HepG2 (cell line): ENCODE results near the gene RPS23. TPM values are rescaled to one million over a fixed set of nuclear protein-coding genes. Genes with fewer than 3 reads are reported as not detected.

ENCODE experiments used
- ATAC-seq: fragments of 200-7000 bp; cut with Tn5 transposase; 3 replicates; pipeline ENCODE4 v1.9.1; 2020; ENCODE audit warnings: mild to moderate bottlenecking, moderate library complexity
- BruUV-seq: library from RNA; stranded (reverse); fragments of 400-500 nt; replicated peaks from 2 replicates; lab custom pipeline; 2021; lab: Mats Ljungman, UMichigan
- CTCF ChIA-PET: fragments of 300-600 bp; formaldehyde crosslinking; extraction: SDS; loops from one replicate; lab custom pipeline; 2021; ENCODE audit warnings: low total read pairs, inconsistent platforms, low intra/inter-chr PET ratio; lab: Yijun Ruan, JAX
- POLR2A ChIA-PET: fragments of 350-600 bp; sonication (Branson Sonifier 250); formaldehyde crosslinking; loops from one replicate; lab custom pipeline; 2020; ENCODE audit warnings: antibody characterized with exemption, inconsistent platforms; lab: Yijun Ruan, JAX
- DNase-seq: peaks from one replicate; pipeline ENCODE4 v3.0.0-alpha.2; 2015; ENCODE audit warnings: low spot score
- FAIRE-seq: peaks from 3 replicates; lab custom pipeline; 2011; peaks lifted over from hg19 to GRCh38; lab: Jason Lieb, UNC
- H2AFZ ChIP-seq: one replicate; pipeline ENCODE4 v1.6.1; 2011; ENCODE audit warnings: low read length, inconsistent platforms
- H3K27ac ChIP-seq: fragments of 300-600 bp; 3 replicates; pipeline ENCODE4 v1.8.0; 2011; ENCODE audit warnings: mixed run types, mild to moderate bottlenecking, mixed read lengths, low read length, inconsistent platforms; ENCODE audit not compliant: insufficient read depth; ENCODE audit errors: extremely low read length
- H3K27me3 ChIP-seq, 2 experiments: fragments of 200-600 bp in 1 of 2; 2 replicates in 1 of 2; 3 replicates in 1 of 2; pipeline versions ENCODE4 v1.6.0 to v1.8.0; 2011; ENCODE audit warnings: low read length in 2 of 2, mild to moderate bottlenecking in 2 of 2, moderate library complexity in 2 of 2, inconsistent platforms in 1 of 2; ENCODE audit not compliant: insufficient read depth in 2 of 2, control insufficient read depth in 1 of 2
- H3K36me3 ChIP-seq, 2 experiments: fragments of 200-600 bp in 1 of 2; replicated peaks in 1 of 2; 2 replicates in 1 of 2; 3 replicates in 1 of 2; pipeline versions ENCODE4 v1.5.1 to v1.8.0; 2011; ENCODE audit warnings: low read length in 2 of 2, inconsistent platforms in 1 of 2; ENCODE audit not compliant: insufficient read depth in 2 of 2, control insufficient read depth in 1 of 2
- H3K4me1 ChIP-seq: 2 replicates; pipeline ENCODE4 v1.5.1; 2012; ENCODE audit warnings: low read length, inconsistent platforms; ENCODE audit not compliant: insufficient read depth
- H3K4me2 ChIP-seq: 2 replicates; pipeline ENCODE4 v1.6.0; 2011; ENCODE audit warnings: low read depth, low read length, inconsistent platforms
- H3K4me3 ChIP-seq, 3 experiments: fragments of 200-600 bp in 1 of 3; sonication (generic), shearing (Covaris generic) in 1 of 3; replicated peaks in 1 of 3; 2 replicates each; pipeline ENCODE4 v1.5.1; 2011 to 2016; ENCODE audit warnings: low read length in 3 of 3, inconsistent platforms in 2 of 3, low read depth in 2 of 3, mild to moderate bottlenecking in 2 of 3, control low read depth in 1 of 3, mixed read lengths in 1 of 3; ENCODE audit not compliant: insufficient read depth in 1 of 3
- H3K79me2 ChIP-seq: one replicate; pipeline ENCODE4 v1.6.1; 2011; ENCODE audit warnings: low read length, inconsistent platforms; ENCODE audit not compliant: insufficient read depth
- H3K9ac ChIP-seq: 2 replicates; pipeline ENCODE4 v1.6.0; 2011; ENCODE audit warnings: mild to moderate bottlenecking, low read depth, low read length, inconsistent platforms; ENCODE audit not compliant: insufficient read depth
- H3K9me3 ChIP-seq: 2 replicates; pipeline ENCODE4 v1.5.1; 2012; ENCODE audit warnings: mild to moderate bottlenecking, low read length
- H4K20me1 ChIP-seq: 2 replicates; pipeline ENCODE4 v1.6.0; 2011; ENCODE audit warnings: inconsistent platforms, mild to moderate bottlenecking, low read length, moderate library complexity; ENCODE audit not compliant: insufficient read depth
- ATRX ChIP-seq: sonication (generic); formaldehyde crosslinking; IDR thresholded peaks from 2 replicates; pipeline ENCODE4 v1.4.0; 2020; ENCODE audit warnings: missing genetic modification reagents, borderline replicate concordance
- FOXK1 ChIP-seq: sonication (generic); formaldehyde crosslinking; IDR thresholded peaks from 2 replicates; pipeline ENCODE4 v1.4.0; 2020; ENCODE audit warnings: low read depth, missing genetic modification reagents, borderline replicate concordance
- GTF2F1 ChIP-seq: fragments of 150-350 bp; IDR thresholded peaks from 2 replicates; pipeline ENCODE4 v1.6.1; 2014; ENCODE audit warnings: low read length
- MYC ChIP-seq: sonication (generic); formaldehyde crosslinking; IDR thresholded peaks from 2 replicates; pipeline ENCODE4 v1.9.0; 2021; ENCODE audit warnings: missing genetic modification reagents, borderline replicate concordance
- PRDM10 ChIP-seq: sonication (generic); formaldehyde crosslinking; IDR thresholded peaks from 2 replicates; pipeline ENCODE4 v1.4.0; 2020; ENCODE audit warnings: low read depth, missing genetic modification reagents
- SOX5 ChIP-seq: IDR thresholded peaks from 2 replicates; pipeline ENCODE4 v1.6.1; 2016; ENCODE audit warnings: borderline replicate concordance
- TRIM24 ChIP-seq: sonication (generic); formaldehyde crosslinking; IDR thresholded peaks from 2 replicates; pipeline ENCODE4 v1.8.0; 2022; ENCODE audit warnings: mild to moderate bottlenecking, missing genetic modification reagents
- ZNF747 ChIP-seq: sonication (generic); formaldehyde crosslinking; IDR thresholded peaks from 2 replicates; pipeline ENCODE4 v1.8.1; 2023; ENCODE audit warnings: missing genetic modification reagents, mild to moderate bottlenecking, borderline replicate concordance
- WGBS: methylation state at CpG from one replicate; pipeline ENCODE4 v1.1.6; 2017; ENCODE audit warnings: low lambda C conversion rate; 5-methylcytosine and 5-hydroxymethylcytosine counted together
- in situ Hi-C: cut with HindIII; loops from 2 replicates; pipeline ENCODE4 v1.10.0; 2017; ENCODE audit warnings: low pct_unique_long_range_greater_than_20kb; ENCODE audit not compliant: extremely low pct_ligation_motif_present
- intact Hi-C: fragments of 100-400 bp; cut with micrococcal nuclease; formaldehyde crosslinking; loops from one replicate; pipeline ENCODE4 v1.10.0; 2022; ENCODE audit not compliant: unreplicated experiment
- polyA plus RNA-seq, 8 experiments: library from polyadenylated mRNA; depleted of rRNA in 3 of 8; stranded (reverse) in 7 of 8; unstranded in 1 of 8; fragments of >200 nt; fragmentation: Illumina TruSeq in 4 of 8; extraction: Trizol in 4 of 8; gene quantifications; 2 replicates each; pipeline versions ENCODE4 v1.2.1 to v1.2.3, GENCODE V29; 2011 to 2016; ENCODE audit warnings: low read depth in 4 of 8, missing spikeins in 1 of 8, mixed read lengths in 1 of 8; ENCODE audit not compliant: insufficient read depth in 1 of 8
- total RNA-seq, 5 experiments: library from RNA; depleted of rRNA; stranded (reverse); fragments of >200 nt; fragmentation: Illumina TruSeq; extraction: Trizol; gene quantifications; 2 replicates each; pipeline ENCODE4 v1.2.3, GENCODE V29; 2016; ENCODE audit warnings: low read depth in 1 of 5
- TF ChIP-seq, protein P1 (sequence below): IDR thresholded peaks from 2 replicates; pipeline ENCODE4 v1.6.1; 2016
- TF ChIP-seq, protein P2 (sequence below): sonication (generic); formaldehyde crosslinking; IDR thresholded peaks from 2 replicates; pipeline ENCODE4 v1.4.0; 2020; ENCODE audit warnings: missing genetic modification reagents
- TF ChIP-seq, protein P3 (sequence below): sonication (generic); formaldehyde crosslinking; IDR thresholded peaks from 2 replicates; pipeline ENCODE4 v1.4.0; 2020; ENCODE audit warnings: missing genetic modification reagents, borderline replicate concordance
- TF ChIP-seq, protein P4 (sequence below): sonication (generic); formaldehyde crosslinking; IDR thresholded peaks from 2 replicates; pipeline ENCODE4 v1.4.0; 2020; ENCODE audit warnings: missing genetic modification reagents

The RPS23 gene
- total and polyA plus RNA-seq, 2 of the 13 experiments (the other 11 are each of a cell fraction or from before 2014, with no cell fraction given): 3,088 to 3,235 TPM

DNA sequence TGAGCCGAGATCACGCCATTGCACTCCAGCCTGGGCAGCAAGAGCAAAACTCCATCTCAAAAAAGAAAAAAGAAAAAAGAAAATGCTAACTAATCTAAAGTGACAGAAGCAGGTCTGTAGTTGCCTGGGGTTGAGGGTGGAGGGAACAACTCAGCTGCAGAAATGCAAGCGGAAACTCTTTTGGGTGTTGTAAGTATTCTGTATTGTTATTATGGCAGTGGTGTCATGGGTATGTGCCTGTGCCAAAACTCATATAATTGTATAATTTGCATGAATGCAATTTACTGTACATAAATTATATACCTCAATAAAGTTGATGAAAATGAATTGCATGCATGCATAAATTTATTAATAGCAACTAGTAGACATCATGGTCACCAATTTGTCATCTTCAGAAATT lies 23.0 kb upstream of the RPS23 start (continued):
- no peak for TF ChIP-seq PRDM10 (CRISPR knock-in tag)
- TF ChIP-seq, protein P1, sequence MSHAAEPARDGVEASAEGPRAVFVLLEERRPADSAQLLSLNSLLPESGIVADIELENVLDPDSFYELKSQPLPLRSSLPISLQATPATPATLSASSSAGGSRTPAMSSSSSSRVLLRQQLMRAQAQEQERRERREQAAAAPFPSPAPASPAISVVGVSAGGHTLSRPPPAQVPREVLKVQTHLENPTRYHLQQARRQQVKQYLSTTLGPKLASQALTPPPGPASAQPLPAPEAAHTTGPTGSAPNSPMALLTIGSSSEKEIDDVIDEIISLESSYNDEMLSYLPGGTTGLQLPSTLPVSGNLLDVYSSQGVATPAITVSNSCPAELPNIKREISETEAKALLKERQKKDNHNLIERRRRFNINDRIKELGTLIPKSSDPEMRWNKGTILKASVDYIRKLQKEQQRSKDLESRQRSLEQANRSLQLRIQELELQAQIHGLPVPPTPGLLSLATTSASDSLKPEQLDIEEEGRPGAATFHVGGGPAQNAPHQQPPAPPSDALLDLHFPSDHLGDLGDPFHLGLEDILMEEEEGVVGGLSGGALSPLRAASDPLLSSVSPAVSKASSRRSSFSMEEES (CRISPR knock-in tag): no peak
- TF ChIP-seq ATRX (CRISPR knock-in tag): no peak

DNA sequence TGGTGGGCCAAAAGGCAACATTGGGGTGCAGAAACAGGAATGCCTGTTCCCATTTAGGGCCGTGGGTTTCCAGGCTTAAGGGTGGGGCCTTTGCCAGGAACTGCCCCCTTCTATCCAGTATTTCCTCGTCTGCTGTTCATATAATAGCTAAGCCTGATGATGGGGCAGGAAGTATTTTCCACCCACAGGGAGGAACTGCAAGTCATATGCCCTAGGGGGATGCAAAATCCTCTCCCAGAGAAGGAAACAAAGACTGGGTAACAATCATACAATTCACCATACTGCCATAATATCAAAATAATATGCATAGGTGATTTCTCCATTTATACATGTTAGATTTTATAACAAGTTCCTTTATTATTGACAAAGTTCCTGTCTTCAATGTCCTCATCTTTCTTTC lies 20.5 kb upstream of the RPS23 start:
- WGBS: 57% methylated on average over 2 of the region's 2 CpGs
- ATAC-seq (no peak), DNase-seq (no peak), FAIRE-seq (no peak)
- Histone ChIP-seq H3K4me1 (no peaks in the 10 kb centered on the region), H2AFZ (no peak overlapping the region), H4K20me1 (no peaks in the 10 kb centered on the region), H3K27me3 (no peaks in the 10 kb centered on the region), H3K4me2 (no peak overlapping the region), H3K9me3 (no peaks in the 10 kb centered on the region), H3K9ac (no peak overlapping the region), H3K36me3 (no peaks in the 10 kb centered on the region), H3K79me2 (no peaks in the 10 kb centered on the region), H3K27ac (no peak overlapping the region), H3K4me3 (no peak overlapping the region)
- intact Hi-C loops: no loop called here
- no TSS peak for BruUV-seq
- in situ Hi-C loops: no loop called here
- POLR2A ChIA-PET: interaction anchor here (0.7 kb wide), 1 partner anchor 10 kb away, joined by 4 read pairs; no protein-coding TSS in a partner anchor
- CTCF ChIA-PET: no interaction called here
- TF ChIP-seq SOX5 (CRISPR knock-in tag) (no peak), TRIM24 (no peak), GTF2F1 (no peak), ZNF747 (CRISPR knock-in tag) (no peak), MYC (no peak), FOXK1 (CRISPR knock-in tag) (no peak)
- TF ChIP-seq, protein P2, sequence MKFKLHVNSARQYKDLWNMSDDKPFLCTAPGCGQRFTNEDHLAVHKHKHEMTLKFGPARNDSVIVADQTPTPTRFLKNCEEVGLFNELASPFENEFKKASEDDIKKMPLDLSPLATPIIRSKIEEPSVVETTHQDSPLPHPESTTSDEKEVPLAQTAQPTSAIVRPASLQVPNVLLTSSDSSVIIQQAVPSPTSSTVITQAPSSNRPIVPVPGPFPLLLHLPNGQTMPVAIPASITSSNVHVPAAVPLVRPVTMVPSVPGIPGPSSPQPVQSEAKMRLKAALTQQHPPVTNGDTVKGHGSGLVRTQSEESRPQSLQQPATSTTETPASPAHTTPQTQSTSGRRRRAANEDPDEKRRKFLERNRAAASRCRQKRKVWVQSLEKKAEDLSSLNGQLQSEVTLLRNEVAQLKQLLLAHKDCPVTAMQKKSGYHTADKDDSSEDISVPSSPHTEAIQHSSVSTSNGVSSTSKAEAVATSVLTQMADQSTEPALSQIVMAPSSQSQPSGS (CRISPR knock-in tag): no peak
- TF ChIP-seq, protein P3, sequence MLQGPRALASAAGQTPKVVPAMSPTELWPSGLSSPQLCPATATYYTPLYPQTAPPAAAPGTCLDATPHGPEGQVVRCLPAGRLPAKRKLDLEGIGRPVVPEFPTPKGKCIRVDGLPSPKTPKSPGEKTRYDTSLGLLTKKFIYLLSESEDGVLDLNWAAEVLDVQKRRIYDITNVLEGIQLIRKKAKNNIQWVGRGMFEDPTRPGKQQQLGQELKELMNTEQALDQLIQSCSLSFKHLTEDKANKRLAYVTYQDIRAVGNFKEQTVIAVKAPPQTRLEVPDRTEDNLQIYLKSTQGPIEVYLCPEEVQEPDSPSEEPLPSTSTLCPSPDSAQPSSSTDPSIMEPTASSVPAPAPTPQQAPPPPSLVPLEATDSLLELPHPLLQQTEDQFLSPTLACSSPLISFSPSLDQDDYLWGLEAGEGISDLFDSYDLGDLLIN (CRISPR knock-in tag): no peak
- TF ChIP-seq, protein P4, sequence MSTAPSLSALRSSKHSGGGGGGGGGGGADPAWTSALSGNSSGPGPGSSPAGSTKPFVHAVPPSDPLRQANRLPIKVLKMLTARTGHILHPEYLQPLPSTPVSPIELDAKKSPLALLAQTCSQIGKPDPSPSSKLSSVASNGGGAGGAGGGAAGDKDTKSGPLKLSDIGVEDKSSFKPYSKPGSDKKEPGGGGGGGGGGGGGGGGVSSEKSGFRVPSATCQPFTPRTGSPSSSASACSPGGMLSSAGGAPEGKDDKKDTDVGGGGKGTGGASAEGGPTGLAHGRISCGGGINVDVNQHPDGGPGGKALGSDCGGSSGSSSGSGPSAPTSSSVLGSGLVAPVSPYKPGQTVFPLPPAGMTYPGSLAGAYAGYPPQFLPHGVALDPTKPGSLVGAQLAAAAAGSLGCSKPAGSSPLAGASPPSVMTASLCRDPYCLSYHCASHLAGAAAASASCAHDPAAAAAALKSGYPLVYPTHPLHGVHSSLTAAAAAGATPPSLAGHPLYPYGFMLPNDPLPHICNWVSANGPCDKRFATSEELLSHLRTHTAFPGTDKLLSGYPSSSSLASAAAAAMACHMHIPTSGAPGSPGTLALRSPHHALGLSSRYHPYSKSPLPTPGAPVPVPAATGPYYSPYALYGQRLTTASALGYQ (CRISPR knock-in tag): no peak
